Measurements from ENCODE around the gene SIN3A.
"Not testable (repeated sequence)": the region's sequence is repeated elsewhere in the genome, so short reads cannot be mapped to it uniquely, and the experiment has no call there.

Gene SIN3A

GRCh38 chr15:75335705-75336355 lies 115.7 kb downstream of the SIN3A start, which contains the start of gene COMMD4:
COMMD4 (plus strand) TSS chr15:75336063; CDS start chr15:75336090, 27 bp downstream.
- DNase-seq (ENCODE audit: low read depth in 1 of 2, low spot score in 1 of 2), result peak; percentile 72 to 90

DNA sequence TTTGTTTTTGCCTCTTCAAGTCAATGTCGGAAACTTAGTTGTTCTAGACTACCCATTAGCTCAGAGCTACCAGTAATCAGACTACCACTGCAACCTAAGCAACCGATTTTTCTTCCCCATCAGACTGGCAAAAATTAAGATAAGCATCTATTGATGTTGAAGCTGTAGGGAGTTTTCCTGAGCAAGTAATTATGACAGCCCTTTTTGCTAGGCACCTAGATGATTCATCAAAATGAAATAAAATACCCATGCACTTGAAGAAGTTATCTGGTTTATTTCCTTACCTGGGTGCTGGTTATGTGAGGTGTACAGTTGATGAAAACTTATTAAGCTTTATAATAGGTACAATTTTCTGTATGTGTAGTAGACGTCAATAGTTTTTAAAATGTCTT lies 116.2 kb downstream of the SIN3A start:
- no peak for DNase-seq (ENCODE audit: low read depth in 1 of 2, low spot score in 1 of 2)

DNA sequence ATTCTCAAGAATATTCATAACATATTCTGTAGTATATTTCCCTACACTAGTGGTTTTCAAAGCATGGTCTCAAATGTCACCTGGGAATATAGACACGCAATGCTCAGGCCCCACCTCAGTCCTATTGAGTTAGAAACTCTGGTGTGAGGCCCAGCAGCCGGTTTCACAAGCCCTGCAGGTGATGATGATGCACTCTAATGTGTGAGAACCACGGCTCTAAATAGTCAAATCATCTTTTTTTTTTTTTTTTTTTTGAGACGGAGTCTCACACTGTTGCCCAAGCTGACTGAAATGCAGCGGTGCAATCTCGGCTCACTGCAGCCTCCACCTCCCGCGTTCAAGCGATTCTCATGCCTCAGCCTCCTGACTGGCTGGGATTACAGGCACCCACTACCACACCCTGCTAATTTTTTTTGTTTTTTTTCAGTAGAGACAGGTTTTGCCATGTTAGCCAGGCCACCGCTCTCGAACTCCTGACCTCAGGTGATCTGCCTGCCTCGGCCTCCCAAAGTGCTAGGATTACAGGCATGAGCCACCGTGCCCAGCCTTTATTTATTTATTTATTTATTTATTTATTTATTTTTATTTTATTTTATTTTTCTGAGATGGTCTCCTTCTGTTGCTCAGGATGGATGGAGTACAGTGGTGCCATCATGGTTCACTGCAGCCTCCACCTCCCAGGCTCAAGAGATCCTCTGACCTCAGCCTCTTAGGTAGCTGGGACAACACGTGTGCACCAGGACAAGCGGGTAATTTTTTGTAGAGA lies 117.7 kb downstream of the SIN3A start:
- DNase-seq (ENCODE audit: low read depth in 1 of 2, low spot score in 1 of 2), result not testable (repeated sequence)

DNA sequence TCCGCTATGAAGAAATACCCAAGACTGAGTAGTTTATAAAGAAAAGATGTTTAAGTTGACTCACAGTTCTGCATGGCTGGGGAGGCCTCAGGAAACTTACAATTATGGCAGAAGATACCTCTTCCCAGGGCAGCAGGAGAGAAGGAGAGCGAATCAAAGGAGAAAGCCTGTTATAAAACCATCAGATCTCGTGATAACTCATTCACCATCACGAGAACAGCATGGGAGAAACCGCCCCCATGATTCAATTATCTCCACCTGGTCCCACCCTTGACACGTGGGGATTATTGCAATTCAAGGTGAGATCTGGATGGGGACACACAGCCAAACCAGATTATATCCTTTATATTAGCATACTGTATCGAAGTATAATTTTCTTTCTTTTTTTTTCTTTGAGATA lies 119.4 kb downstream of the SIN3A start:
- DNase-seq (ENCODE audit: low read depth in 1 of 2, low spot score in 1 of 2), result not testable (repeated sequence)

DNA sequence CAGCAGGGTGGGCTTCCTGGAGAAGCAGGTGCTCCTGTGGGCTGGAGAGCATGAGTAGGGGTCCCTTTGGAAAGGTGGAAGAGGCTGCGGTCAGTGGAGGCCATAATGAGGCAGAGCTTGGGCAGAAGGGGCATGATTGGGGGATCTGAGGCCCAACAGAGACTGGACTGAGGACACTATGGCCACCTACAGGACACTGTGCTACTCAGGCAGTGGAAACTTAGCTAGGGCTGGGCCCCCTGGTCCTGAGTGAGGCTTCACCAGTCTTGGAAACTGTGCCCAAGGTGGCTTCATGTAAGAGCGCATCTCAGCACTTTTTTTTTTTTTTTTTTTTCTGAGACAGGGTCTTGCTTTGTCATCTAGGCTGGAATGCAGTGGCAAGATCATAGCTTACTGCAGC lies 121.9 kb downstream of the SIN3A start:
- no peak for DNase-seq (ENCODE audit: low read depth in 1 of 2, low spot score in 1 of 2)

- no peak for DNase-seq (ENCODE audit: low read depth in 1 of 2, low spot score in 1 of 2)
Observed at GRCh38 chr15:75328493-75329314, 122.8 kb downstream of the SIN3A start.

DNA sequence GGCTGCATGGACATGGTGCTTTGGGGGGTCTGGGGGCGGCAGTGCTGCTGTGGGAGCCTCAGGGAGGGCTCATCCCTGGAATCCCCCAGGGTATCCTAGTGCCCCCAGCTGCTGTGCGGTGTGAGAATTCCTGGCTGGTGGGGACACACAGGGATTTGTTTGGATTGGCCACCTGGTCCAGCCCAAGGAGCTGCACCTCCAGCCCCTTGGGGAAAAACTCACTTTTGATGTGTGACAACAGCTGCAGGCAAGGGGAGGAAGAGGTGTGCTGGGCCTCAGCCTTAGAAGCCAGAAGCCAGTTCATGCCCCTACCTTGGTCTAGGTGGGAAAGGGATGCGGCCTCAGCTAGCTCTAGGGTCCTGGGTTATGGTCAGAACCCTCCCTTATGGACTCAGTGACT lies 124.0 kb downstream of the SIN3A start:
- DNase-seq (ENCODE audit: low read depth in 1 of 2, low spot score in 1 of 2), result no peak

GRCh38 chr15:75327005-75327404 lies 124.5 kb downstream of the SIN3A start:
- no peak for DNase-seq (ENCODE audit: low read depth in 1 of 2, low spot score in 1 of 2)

- no peak for DNase-seq (ENCODE audit: low read depth in 1 of 2, low spot score in 1 of 2)
Observed at GRCh38 chr15:75325922-75326321, 125.6 kb downstream of the SIN3A start.

DNA sequence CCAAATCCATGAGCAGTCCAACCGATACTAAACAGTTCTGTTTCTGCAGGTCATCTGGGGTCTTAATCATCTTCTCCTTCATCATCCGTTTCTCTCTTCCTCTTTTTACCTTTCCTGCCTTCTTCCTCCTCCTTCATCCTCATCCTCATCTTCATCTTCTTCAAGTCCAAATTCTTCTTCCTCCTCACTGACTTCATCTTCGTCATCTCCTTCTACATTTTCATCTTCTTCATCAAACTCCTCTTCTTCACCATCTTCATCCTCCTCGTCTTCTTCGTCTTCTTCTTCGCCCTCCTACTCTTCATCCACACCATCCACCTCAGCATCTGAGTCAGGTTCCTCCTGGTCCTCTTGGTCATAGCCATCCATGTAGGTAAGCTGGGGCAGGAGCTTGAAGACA lies 129.8 kb downstream of the SIN3A start:
- DNase-seq (ENCODE audit: low read depth in 1 of 2, low spot score in 1 of 2), result no peak

Measured in activated CD4-positive, alpha-beta T cell treated with anti-CD3 and anti-CD28 coated beads, Interleukin-2, amount 50 U/mL, for 24 hours (primary cell).